ENCODE results near the gene KISS1R. TPM values are rescaled to one million over a fixed set of nuclear protein-coding genes. Genes with fewer than 3 reads are reported as not detected.

KISS1R gene
- total RNA-seq, 1 donor from 2014 or later, result not detected

- Mint-ChIP-seq H3K36me3 (ENCODE audit: low read depth, unreplicated experiment) (peaks cover 11% of the 10 kb centered on the region), H3K4me3 (ENCODE audit: unreplicated experiment) (no peak overlapping the region), H3K27ac (ENCODE audit: unreplicated experiment) (no peak overlapping the region), H3K9me3 (ENCODE audit: unreplicated experiment) (no peaks in the 10 kb centered on the region), H3K4me1 (ENCODE audit: unreplicated experiment) (no peaks in the 10 kb centered on the region), H3K27me3 (ENCODE audit: unreplicated experiment) (peaks cover 16% of the 10 kb centered on the region)
- no peak for DNase-seq (ENCODE audit: low spot score)
- no peak for TF ChIP-seq CTCF (IDR thresholded peaks at IDR 0.05; ENCODE audit: unreplicated experiment)
Measured at GRCh38 chr19:870314-870713, 46.8 kb upstream of the KISS1R start.

- no peaks in the 10 kb centered on the region for H3K4me1 Mint-ChIP-seq (ENCODE audit: unreplicated experiment)
- H3K27ac Mint-ChIP-seq (ENCODE audit: unreplicated experiment), result no peak overlapping the region
- peaks cover 11% of the 10 kb centered on the region for H3K36me3 Mint-ChIP-seq (ENCODE audit: low read depth, unreplicated experiment)
- peaks cover 16% of the 10 kb centered on the region for H3K27me3 Mint-ChIP-seq (ENCODE audit: unreplicated experiment)
- no peak overlapping the region for H3K4me3 Mint-ChIP-seq (ENCODE audit: unreplicated experiment)
- DNase-seq (ENCODE audit: low spot score), result no peak
- TF ChIP-seq CTCF (IDR thresholded peaks at IDR 0.05; ENCODE audit: unreplicated experiment), result no peak
- no peaks in the 10 kb centered on the region for H3K9me3 Mint-ChIP-seq (ENCODE audit: unreplicated experiment)
Measured at GRCh38 chr19:870963-871401, 46.2 kb upstream of the KISS1R start.

GRCh38 chr19:871446-872265 lies 45.5 kb upstream of the KISS1R start:
- no peak overlapping the region for H3K27ac Mint-ChIP-seq (ENCODE audit: unreplicated experiment)
- TF ChIP-seq CTCF (IDR thresholded peaks at IDR 0.05; ENCODE audit: unreplicated experiment), result no peak
- H3K27me3 Mint-ChIP-seq (ENCODE audit: unreplicated experiment), result peaks cover 16% of the 10 kb centered on the region
- DNase-seq (ENCODE audit: low spot score), result no peak
- no peaks in the 10 kb centered on the region for H3K4me1 Mint-ChIP-seq (ENCODE audit: unreplicated experiment)
- peak overlapping the region; percentile 74 for H3K4me3 Mint-ChIP-seq (ENCODE audit: unreplicated experiment)
- H3K9me3 Mint-ChIP-seq (ENCODE audit: unreplicated experiment), result no peaks in the 10 kb centered on the region
- H3K36me3 Mint-ChIP-seq (ENCODE audit: low read depth, unreplicated experiment), result peaks cover 15% of the 10 kb centered on the region

GRCh38 chr19:872266-872951 lies 44.7 kb upstream of the KISS1R start:
- DNase-seq (ENCODE audit: low spot score), result no peak
- TF ChIP-seq CTCF (IDR thresholded peaks at IDR 0.05; ENCODE audit: unreplicated experiment), result no peak
- H3K27me3 Mint-ChIP-seq (ENCODE audit: unreplicated experiment), result peaks cover 15% of the 10 kb centered on the region
- no peak overlapping the region for H3K4me3 Mint-ChIP-seq (ENCODE audit: unreplicated experiment)
- no peaks in the 10 kb centered on the region for H3K4me1 Mint-ChIP-seq (ENCODE audit: unreplicated experiment)
- H3K36me3 Mint-ChIP-seq (ENCODE audit: low read depth, unreplicated experiment), result peaks cover 13% of the 10 kb centered on the region
- H3K27ac Mint-ChIP-seq (ENCODE audit: unreplicated experiment), result no peak overlapping the region
- no peaks in the 10 kb centered on the region for H3K9me3 Mint-ChIP-seq (ENCODE audit: unreplicated experiment)

- Mint-ChIP-seq H3K27me3 (ENCODE audit: unreplicated experiment) (peaks cover 14% of the 10 kb centered on the region), H3K4me3 (ENCODE audit: unreplicated experiment) (no peak overlapping the region), H3K27ac (ENCODE audit: unreplicated experiment) (no peak overlapping the region), H3K36me3 (ENCODE audit: low read depth, unreplicated experiment) (peaks cover 11% of the 10 kb centered on the region), H3K4me1 (ENCODE audit: unreplicated experiment) (no peaks in the 10 kb centered on the region), H3K9me3 (ENCODE audit: unreplicated experiment) (no peaks in the 10 kb centered on the region)
- no peak for DNase-seq (ENCODE audit: low spot score)
- no peak for TF ChIP-seq CTCF (IDR thresholded peaks at IDR 0.05; ENCODE audit: unreplicated experiment)
Measured at GRCh38 chr19:873084-873483, 44.0 kb upstream of the KISS1R start.

Data from endothelial cell (in vitro differentiated cells).